GM19468 (cell line): ENCODE data around the gene BSPRY.
"Not testable (repeated sequence)": the region's sequence is repeated elsewhere in the genome, so short reads cannot be mapped to it uniquely, and the experiment has no call there.

Source experiments
- ATAC-seq: cut with Tn5 transposase; IDR thresholded peaks from one replicate; pipeline ENCODE4 v1.9.1; 2021; ENCODE audit warnings: mild to moderate bottlenecking, moderate library complexity, moderate number of reproducible peaks; ENCODE audit not compliant: unreplicated experiment; ENCODE audit errors: extremely low read depth

BSPRY gene

DNA sequence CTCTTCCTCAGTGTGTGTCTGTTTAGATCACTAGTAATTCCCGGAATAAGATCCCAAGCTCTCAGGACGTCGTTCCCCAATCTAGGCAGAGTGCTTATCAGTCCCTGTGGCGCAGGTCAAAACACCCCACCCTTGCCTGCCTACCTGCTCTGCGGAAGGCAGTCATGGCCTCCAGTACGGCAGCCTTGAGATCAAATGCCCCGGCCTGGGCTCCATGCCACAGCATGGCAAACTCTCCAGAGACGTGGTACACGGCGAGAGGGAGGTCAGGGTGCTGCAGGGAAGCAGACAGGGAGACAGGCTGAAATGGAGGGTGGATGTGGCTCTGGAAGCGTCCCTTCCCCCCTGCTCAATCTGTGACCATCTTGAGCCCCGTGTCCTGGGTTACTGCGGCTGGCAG lies 39.5 kb downstream of the BSPRY start:
- ATAC-seq = no peak

DNA sequence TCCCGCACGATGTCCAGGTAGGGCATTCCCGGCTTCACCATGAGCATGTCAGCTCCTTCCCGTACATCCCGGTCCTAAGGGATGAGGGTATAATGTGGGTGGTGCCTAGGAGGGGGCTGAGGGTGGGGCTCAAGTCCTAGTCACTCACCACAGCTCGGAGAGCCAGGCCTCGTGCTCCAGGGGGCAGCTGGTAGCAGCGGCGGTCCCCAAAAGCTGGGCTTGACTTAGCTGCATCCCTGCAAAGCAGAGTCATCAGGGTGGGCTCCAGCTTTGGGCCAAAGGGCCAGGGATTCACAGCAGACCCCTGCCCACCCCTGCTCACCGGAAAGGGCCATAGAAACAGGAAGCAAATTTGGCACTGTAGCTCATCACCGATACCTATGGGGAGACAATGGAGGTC lies 40.1 kb downstream of the BSPRY start:
- no peak for ATAC-seq

DNA sequence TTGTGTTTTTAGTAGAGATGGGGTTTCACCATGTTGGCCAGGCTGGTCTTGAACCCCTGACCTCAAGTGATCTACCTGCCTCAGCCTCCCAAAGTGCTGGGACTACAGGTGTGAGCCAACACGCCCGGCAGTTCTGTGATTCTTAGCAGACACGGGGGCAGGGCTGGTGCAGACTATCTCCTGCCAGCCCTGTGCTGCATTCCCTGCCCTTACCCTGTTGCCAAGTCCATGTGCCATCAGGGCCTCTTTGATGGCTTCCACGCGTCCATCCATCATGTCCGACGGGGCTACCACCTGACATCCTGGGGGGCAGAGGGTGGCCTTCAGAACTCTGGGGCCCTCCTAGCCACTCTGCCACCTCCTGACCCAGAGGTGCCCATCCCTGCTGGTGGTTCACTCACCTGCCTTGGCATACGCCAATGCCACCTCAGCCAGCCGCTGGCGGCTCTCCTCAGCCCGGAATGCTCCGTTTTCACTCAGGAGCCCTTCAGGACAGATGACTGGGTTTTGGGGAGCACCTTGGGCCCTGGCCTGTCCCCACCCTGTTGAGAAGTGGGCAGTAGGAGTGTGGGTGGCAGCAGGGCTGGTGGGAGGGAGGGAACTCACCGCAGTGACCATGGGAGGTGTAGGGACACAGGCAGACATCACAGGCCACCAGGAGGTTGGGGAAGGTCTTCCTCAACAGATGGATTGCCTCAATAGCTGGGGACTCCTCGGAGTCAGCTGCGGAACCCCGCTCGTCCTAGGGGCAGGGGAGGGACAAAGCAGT lies 41.0 kb downstream of the BSPRY start:
- ATAC-seq = no peak

DNA sequence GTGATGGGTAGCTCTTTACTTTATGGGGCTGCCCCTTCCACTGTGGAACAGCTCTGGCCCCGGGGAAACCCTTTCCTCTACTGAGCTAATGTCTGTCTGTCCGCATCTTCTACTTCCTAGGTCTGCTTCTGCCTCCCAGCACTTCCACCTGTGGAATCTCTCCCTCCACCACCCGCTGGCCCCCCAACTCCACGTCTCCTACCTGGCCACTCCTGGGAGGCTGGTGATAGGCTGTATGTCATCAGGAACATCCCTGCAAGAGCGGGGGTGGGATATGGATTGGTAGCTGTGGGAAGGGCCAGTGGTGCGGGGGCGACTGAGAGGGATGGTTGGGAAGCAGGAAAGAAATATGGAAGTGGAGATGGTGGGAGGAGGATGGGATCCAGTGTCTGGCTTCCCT lies 42.6 kb downstream of the BSPRY start:
- ATAC-seq = no peak

DNA sequence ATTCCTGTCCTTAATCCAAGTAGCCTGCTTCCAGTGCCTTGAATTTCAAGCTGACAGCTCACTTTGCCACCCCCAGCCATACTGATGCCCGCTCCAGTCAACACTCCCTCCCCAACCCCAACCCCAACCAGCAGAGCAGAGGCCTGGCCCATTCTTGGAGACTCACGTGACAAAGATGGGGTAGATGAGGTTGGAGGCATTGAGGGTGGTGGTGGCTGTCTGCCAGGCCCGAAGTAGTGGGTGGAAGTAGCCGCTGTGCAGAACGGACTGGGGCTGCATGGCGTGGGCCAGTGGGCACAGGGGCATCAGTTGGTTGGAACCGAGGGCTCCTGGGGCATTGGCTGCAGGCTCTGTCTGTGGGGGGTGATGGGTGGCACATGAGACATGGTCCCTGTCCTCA lies 43.9 kb downstream of the BSPRY start:
- no peak for ATAC-seq

DNA sequence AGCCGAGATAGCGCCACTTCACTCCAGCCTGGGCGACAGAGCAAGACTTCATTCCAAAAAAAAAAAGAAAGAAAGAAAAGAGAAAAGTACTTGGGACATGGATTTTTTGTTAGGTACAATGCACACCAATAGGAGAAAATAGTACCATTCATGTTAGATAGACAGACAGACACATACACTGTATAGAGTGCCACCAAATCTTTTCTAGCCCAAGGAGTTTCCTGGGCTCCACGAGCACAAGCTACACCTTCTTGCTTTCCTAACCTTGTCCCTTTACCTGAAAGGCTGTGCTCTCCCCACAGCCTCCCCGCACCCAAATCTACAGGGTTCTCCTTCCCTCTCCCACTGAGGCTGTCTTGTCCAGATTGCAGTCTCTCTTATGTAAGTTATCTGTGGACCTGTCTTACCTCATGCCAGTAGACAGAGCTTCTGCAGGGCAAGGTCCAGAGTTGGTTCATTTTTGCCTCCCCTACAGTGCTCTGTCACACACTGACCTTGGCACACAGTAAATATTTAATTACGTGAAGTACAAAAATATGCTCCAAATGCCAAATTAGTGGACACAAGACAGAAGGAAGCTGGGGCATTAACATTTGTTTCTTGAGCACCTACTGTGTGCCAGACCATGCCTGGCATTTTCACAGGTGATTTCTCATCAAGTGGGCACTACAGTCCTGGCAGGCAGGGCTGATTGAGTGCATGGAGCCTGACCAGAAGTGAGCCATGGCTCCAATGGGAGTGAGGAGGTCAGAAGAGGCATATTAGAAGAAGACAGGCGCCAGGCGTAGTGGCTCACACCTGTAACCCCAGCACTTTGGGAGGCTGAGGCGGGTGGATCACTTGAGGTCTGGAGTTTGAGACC lies 45.9 kb downstream of the BSPRY start:
- no peak for ATAC-seq

DNA sequence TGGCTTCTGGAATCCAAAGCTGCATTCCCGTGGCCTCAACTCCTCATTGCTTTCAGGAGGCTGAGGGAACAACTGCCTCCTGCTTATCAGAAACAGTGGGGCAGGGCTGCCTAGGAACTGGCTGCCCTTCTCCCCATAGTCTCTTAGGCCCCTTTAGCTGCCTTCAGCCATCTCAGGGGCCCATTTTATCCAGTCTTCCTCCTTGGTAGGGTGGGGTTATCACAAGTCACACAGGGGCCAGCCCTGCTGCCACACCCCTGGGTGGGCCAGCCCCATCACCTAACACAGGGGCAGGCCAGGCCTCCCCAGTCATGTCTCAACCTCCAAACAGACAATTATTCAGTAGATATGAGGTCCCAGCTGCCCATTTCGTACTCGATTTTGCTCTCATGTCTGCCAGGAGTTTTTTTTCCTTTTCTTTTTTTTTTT lies 47.9 kb downstream of the BSPRY start:
- no peak for ATAC-seq

DNA sequence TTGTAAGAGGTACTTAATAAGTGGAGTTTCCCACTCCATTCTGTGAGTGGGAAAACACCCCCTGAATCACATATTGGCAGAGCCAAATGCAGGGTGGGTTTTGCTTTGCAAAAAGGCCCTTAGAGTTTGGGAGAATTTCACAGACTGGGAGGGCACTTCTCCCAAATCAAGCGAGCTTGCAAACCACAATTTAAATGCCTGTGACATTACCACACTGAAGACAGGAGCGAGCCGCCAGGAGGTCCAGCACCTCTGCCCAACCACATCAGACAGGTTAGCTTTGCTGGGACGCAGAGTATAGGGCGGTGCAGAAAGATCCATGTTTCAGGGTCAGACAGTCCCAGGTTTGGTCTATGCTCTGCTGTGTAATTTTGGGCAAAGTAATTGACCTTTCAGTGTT lies 49.5 kb downstream of the BSPRY start:
- no peak for ATAC-seq

DNA sequence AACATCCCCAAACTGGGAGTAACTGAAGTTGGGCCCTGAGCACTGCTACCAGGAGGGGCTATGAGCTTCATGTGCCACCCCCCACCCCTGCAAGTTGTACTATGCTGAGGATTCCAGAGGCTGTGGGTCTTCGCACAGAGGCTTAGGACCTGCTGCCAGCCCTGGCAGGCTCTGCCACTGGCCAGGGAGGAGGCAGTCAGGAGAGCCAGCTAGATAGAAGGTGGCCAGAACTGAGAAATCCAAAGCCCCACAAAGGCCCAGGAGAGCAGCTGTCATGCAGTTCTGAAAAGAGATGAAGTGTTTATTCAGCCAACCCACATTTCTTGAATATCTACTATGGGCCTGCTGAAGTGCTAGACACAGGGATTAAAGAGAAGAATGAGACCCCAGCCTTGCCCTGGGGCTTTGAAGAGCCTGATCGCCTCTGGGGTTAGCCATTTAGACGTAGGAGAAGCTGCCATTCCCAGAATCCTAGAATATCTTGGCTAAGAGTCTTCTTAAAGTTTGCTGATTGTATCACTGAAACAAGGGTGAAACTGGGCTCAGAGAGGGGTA lies 50.4 kb downstream of the BSPRY start:
- no peak for ATAC-seq

DNA sequence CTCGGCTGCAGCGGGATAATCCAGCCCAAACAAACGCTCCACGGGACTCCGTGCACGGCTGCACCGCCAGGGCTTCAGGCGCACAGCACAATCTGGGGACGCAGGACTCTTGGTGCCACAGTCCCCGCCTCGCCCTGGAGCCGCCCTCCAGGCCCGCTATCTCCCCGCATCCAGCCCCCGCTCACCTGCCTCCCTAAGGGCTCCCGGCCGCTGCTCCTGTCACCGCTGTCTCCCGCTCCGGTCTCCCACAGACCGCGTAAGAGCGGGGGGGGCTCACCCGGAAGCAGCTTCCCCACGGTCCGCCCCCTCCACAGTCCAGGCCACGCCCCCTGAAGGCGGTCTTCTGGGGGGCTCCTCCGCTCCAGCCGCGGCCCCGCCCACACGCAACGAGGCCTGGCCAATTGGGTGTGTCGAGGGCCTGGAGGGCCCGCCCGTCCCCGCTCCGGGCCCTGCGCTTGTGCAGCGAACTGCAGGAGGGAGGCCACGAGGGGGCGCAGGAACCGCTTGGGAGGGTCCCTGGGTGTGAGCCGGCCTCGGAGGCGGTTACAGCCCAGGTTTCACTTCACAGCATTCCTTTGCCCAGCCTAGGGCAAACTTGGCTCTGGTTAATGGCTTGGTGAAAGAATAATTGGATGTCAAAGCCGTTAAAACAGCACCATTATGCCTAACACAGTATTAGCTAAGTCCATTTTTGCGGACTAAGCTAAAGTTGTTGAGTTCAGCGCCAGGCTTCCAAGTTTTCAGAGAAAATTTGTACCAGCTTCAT lies 51.9 kb downstream of the BSPRY start, which contains the start of gene ALAD:
Gene ALAD, minus strand, starts transcription at position 258 of the 766 bp plus-strand sequence. CDS start 7,725 bp downstream, outside the sequence.
- peak; percentile 97 for ATAC-seq

DNA sequence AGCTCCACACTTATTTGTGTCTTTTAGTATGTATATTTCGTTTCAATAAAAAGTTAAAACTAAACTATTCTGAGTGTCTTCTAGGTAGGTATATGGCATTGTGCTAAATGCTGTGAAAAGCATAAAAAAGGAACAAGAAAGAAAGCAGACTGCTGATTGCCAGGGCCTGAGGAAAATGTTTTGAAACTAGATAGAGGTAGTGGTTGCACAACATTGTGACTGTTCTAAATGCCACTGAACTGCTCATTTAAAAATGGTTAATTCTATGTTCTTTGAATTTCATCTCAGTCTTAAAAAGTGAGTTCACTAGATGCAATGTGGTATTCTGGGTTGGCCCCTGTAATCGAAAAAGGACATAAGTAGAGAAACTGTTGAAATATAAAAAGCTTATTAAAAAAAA lies 54.3 kb downstream of the BSPRY start:
- no peak for ATAC-seq

DNA sequence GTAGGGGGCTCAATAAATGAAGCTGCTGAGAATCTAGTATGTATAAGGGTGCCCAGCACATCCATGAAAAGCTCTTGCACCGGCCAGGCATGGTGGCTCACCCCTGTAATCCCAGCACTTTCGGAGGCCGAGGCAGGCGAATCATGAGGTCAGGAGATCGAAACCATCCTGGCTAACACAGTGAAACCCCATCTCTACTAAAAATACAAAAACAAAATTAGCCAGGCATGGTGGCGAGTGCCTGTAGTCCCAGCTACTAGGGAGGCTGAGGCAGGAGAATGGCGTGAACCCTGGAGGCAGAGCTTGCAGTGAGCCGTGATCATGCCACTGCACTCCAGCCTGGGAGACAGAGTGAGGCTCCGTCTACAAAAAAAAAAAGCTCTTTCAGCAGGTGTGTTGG lies 57.0 kb downstream of the BSPRY start:
- ATAC-seq = not testable (repeated sequence)

DNA sequence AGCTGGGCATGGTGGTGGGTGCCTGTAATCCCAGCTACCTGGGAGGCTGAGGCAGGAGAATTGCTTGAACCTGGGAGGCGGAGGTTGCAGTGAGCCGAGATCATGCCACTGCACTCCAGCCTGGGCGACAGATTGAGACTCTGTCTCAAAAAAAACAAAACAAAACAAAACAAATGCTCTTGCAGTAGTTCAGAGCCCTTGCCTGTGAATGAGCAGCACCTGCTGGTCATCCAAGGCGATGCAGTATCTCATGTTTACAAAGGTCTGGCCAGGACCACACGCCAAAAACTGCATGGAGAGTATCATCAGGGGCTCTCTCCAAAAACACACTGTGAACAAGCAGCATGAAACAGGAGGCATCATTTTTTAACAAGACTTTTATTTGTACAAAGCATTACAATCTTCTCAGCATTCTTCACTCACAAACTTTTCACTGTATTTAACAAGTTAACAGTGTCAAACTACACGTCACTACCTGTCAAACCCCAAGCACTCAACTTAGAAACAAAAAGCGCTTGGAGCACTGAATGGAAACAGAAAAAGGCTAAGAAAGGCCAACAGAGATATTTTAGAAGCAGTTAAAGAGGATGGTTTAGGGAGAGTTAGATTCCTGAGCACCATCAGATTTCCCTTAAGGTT lies 57.7 kb downstream of the BSPRY start:
- ATAC-seq = peak; percentile 28

DNA sequence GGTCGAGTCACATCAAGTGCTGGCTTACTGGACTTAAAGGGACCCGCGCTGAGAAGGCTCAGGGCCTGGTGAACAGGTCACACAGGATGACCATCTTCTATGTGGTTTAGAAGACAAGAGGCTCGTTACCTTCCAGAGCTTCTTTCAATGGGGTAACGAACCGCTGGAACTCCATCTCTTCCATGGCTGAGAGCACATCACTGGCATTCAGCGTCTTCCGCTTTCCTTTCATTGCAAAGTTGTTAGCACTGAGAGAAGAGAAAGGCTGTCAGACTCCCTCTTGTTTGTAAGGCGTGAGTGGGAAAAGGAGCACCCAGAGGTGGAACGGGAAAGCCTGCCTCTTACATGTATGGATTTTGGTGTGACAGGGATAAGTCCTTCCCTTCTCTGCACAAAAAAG lies 60.1 kb downstream of the BSPRY start:
- no peak for ATAC-seq

DNA sequence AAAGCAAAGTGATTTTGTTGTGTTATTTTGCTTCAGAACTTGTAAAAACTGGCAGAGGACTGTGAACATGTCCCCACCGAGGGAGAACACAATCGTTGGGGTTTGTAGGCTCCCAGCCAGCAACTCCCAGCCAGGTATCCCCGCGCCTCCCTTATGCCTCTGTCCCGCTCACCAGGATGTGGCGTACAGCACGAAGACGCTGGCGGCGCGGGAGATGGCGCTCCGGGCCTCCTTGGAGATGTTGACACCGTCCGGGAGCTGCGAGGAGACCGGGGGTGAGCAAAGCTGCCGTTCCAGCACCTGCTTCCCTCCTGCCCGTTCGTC lies 60.5 kb downstream of the BSPRY start:
- ATAC-seq = no peak

DNA sequence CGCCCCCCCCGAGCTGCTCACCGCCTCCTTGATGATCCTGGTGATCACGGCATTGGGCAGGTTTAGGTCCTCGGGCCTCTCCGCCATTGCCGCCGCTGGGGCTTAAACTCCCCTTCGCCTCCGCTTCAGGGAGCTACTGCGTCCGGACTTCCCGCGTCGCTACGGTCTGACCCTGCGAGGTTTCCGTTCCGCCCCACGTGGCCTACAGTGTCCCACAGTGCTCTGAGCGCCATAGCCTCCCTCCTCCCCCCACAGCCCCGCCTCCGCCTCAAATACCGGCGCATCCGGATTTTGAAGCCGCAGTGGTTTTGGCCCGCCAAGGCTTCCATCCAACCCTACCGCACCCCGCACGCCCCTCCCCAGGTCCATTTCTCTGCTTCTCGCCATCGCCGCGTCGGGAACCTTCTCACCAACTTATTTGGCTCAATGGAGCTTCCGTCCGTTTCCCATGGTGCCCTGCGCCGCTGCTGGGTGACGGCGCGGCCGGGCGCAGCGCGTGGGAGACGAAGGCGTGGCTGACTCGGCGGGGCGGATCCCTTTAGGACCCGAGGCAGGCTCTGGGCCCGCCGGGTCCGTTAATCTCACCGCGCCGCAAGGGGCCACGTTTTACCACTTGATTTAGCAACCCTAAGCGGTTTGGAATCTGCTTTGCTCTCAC lies 61.0 kb downstream of the BSPRY start, which contains the start of the genes C9orf43 and POLE3:
Gene C9orf43, plus strand, starts transcription at position 541 of the 658 bp plus-strand sequence. CDS start 2,747 bp downstream, outside the sequence.
Gene POLE3, minus strand, starts transcription at position 469 of the 658 bp plus-strand sequence. Its CDS starts 382 bp downstream, at position 87.
- ATAC-seq = peak; percentile 74

DNA sequence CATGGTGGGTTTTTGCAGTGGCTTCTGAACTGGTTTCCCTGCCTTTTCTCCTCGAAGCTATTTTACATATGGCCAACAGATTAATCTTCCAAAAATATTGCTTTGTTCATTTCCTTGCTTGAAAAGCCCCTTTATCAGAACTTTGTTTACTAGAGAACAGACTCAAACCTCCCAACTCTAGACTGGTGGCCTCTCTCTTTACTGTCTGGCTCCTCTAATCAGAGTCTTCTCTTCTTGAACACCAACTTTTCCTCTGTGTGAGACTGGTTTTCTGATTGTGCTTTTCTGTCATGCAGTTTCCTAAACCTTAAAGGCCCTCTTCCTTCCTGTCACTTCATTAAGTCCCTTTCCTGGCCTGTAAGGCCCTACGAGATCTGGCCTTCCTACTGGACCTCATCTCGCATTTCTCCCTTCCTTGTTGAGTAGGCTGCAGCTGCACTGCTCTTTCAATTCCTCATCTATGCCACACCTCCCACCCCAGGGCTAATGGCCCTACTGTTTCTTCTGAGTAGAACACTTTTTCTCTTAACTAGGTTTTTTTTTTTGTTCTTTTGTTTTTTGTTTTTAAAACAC lies 66.9 kb downstream of the BSPRY start:
- peak; percentile 12 for ATAC-seq

DNA sequence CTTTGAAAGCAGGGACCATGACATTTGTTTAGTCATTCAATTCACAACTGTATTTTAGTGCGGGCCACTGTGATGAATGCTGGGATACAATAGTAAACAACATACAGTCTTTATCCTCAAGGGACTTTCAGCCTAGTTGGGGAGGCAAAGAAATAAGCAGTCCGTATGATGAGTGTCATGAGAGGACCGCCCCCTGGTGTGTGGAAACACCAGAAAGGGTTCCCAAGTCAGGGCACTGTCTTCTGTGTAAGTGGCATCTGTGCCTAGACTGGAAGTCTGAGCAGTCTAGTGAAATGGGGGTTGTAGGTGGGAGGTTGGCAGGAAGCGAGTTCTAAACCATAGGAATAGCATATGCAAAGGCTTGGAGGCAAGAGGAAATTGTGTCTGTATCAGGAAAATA lies 68.0 kb downstream of the BSPRY start:
- no peak for ATAC-seq
